ENCODE results near the gene CAPZB.
A peak's percentile ranks its signal among the peaks of the same experiment; 100 is the strongest.

DNA sequence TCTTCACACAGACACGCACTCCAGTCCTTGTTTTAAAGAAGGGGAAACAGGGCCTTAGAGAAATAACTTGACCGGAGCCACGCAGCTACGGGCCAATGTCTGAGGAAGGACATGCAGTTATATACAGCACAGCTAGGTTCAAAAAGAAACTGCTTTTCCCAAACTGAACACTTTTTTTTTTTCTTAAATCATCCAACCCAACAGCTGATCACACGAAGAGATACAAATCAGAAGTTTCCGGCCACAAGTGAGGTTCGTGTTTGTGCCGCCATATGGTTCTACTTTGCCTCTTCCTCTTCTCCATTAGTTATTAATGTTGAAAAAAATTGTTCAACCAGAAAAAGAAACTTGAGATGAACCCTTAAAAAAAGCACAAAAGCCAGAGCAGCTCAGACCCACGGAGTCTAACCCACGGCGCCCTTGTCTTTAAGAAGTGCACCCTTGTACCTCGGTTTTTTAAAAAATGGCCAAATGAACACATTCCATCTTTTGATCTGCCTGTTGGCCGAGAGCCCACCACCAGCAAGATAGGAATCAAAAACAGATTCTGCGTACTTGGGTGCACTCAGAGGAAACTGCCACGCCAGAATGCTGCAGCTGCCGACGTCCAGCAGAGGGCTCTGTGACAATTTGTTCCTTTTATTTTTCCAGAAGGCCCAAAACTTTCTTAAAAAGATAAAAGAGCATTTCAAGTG lies 94.3 kb downstream of the CAPZB start:
- TF ChIP-seq POLR2AphosphoS5 (IDR thresholded peaks at IDR 0.05) (peak; percentile 21 to 62 (median 50)), POLR2A (IDR thresholded peaks at IDR 0.05) (no peak)
- TF ChIP-seq, protein P1, sequence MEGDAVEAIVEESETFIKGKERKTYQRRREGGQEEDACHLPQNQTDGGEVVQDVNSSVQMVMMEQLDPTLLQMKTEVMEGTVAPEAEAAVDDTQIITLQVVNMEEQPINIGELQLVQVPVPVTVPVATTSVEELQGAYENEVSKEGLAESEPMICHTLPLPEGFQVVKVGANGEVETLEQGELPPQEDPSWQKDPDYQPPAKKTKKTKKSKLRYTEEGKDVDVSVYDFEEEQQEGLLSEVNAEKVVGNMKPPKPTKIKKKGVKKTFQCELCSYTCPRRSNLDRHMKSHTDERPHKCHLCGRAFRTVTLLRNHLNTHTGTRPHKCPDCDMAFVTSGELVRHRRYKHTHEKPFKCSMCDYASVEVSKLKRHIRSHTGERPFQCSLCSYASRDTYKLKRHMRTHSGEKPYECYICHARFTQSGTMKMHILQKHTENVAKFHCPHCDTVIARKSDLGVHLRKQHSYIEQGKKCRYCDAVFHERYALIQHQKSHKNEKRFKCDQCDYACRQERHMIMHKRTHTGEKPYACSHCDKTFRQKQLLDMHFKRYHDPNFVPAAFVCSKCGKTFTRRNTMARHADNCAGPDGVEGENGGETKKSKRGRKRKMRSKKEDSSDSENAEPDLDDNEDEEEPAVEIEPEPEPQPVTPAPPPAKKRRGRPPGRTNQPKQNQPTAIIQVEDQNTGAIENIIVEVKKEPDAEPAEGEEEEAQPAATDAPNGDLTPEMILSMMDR (IDR thresholded peaks at IDR 0.05): peak; percentile 84 to 87 (median 84)

Measured in breast epithelium (tissue), 3 donors.